Measurements from ENCODE around the gene HOXC6.
A peak's percentile ranks its signal among the peaks of the same experiment; 100 is the strongest.

The HOXC6 gene

DNA sequence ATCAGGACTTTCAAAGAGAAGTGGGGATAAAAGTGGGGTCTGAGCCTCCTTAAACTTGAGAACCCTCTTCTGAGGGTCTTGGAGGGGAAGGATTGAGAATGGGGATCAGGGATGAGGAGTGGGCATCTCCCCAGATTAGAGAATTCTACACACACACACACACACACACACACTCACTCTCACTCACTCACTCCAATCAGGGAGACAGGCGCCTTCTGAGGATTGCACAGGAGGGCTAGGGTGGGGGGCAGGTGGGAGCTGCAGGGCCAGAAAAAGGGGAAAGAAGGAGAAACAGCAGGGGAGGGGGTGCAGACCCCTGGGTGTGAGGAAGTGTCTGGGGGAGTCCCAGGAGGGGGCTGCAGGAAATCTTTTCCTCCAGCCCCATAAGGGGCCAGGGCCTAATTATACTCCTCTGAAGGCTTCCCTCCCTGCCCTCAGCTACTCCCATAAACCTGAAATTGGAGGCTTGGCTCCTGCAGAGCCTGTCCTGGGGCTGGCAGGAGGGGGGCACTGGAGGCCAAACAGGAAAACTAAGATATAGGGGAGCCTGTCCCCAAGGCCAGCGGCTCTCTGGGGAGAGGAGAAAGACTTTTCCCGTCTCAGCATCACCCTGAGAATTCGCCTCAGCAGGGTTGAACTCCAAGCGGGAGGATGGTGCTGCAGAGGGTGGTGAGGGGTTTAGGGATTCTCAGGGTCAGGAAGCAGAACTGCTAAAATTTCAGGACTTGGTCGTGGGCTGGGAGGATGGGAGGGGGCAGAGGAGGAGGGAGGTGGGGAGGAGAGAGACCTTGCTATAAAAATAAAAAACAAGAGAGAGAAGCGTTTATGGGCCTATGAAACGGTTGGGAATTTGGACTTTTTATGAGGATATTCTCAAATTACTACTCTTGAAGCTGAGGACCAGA, 26.7 kb upstream of the HOXC6 start:
- H3K4me3 ChIP-seq (ENCODE audit: low read depth, low read length), result peak overlapping the region; percentile 96
- no peak for TF ChIP-seq CTCF (IDR thresholded peaks at IDR 0.05; ENCODE audit: insufficient read depth, low read length, missing control alignments)
- DNase-seq (ENCODE audit: low read depth, low spot score), result no peak
- POLR2A ChIA-PET, result interaction anchor here (0.6 to 3.1 kb wide), 6 partner anchors 10 to 232 kb away, joined by 3 to 22 read pairs (median 4); partner anchors contain the start of gene HOXC10
- CTCF ChIA-PET, result interaction anchor here (1.5 to 21.3 kb wide), 9 partner anchors 10 to 213 kb away, joined by 3 to 756 read pairs (median 152); partner anchors contain the start of genes HOXC10, HOXC5, HOXC6 and SMUG1

DNA sequence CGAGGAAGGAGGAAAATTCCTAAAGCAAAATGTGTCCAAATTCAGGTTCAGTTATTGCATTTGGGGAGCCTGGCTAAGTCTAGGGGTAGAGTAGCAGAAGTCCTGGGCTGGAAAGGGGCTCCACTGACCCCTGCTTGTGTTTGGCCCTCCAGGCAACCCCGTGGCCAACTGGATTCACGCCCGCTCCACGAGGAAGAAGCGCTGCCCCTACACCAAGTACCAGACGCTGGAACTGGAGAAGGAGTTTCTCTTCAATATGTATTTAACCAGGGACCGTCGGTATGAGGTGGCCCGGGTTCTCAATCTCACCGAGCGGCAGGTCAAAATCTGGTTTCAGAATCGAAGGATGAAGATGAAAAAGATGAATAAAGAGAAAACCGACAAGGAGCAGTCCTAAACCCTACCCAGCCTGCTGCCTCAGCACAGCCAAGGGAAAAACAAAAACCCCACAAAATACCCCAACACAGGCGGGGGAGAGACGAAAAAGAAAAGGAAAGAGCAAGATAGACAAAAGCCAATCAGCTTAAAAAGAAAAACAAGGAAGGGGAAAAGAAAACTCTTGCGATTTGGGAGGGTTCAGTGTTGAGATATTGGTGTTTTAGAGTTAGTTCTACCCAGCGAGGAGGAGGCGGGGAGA, 25.8 kb upstream of the HOXC6 start:
- CTCF ChIA-PET, result interaction anchor here (1.0 to 21.3 kb wide), 9 partner anchors 10 to 234 kb away, joined by 3 to 756 read pairs (median 152); partner anchors contain the start of genes HOXC10, HOXC5, HOXC6 and SMUG1

DNA sequence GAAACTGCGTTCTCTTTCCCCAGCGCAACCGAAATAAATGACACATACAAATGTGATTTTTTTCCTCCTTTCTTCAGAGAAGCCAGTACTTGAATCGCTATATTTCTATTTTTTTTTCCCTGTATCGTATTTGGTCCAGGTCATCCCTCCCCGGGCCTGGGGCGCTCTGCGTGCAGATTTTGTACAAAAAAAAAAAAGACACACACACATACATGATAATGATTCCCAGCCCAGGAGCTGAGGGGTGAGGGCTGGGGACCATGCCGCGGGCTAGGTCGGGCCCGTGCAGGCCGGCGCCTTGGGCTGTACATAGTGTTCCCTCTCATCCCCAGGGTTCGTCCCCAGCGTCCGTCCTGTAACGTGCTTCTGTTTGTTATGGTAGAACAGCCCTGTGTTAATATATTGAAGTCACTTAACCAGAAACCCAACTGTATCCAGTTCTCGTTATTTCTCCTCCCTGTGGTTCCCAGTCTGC, 25.3 kb upstream of the HOXC6 start:
- ChIA-PET CTCF (interaction anchor here (1.0 to 21.3 kb wide), 9 partner anchors 9 to 234 kb away, joined by 3 to 756 read pairs (median 152); partner anchors contain the start of genes HOXC10, HOXC5, HOXC6 and SMUG1), POLR2A (interaction anchor here (1.0 to 3.1 kb wide), 3 partner anchors 11 to 213 kb away, joined by 3 to 22 read pairs (median 4); no protein-coding TSS in a partner anchor)
- TF ChIP-seq CTCF (IDR thresholded peaks at IDR 0.05; ENCODE audit: insufficient read depth, low read length, missing control alignments), result no peak
- no peak for DNase-seq (ENCODE audit: low read depth, low spot score)
- peak overlapping the region; percentile 96 for H3K4me3 ChIP-seq (ENCODE audit: low read depth, low read length)

More for the DNA sequence above, 25.8 kb upstream of the HOXC6 start:
- peak overlapping the region; percentile 96 for H3K4me3 ChIP-seq (ENCODE audit: low read depth, low read length)
- DNase-seq (ENCODE audit: low read depth, low spot score), result no peak
- TF ChIP-seq CTCF (IDR thresholded peaks at IDR 0.05; ENCODE audit: insufficient read depth, low read length, missing control alignments), result no peak
- POLR2A ChIA-PET, result interaction anchor here (0.6 to 3.1 kb wide), 3 partner anchors 10 to 195 kb away, joined by 3 to 22 read pairs (median 4); no protein-coding TSS in a partner anchor

- POLR2A ChIA-PET, result interaction anchor here (1.0 to 1.8 kb wide), 4 partner anchors 8 to 212 kb away, joined by 3 to 7 read pairs (median 4); no protein-coding TSS in a partner anchor
- peak overlapping the region; percentile 96 for H3K4me3 ChIP-seq (ENCODE audit: low read depth, low read length)
- DNase-seq (ENCODE audit: low read depth, low spot score), result no peak
- no peak for TF ChIP-seq CTCF (IDR thresholded peaks at IDR 0.05; ENCODE audit: insufficient read depth, low read length, missing control alignments)
- CTCF ChIA-PET, result interaction anchor here (0.8 to 21.3 kb wide), 15 partner anchors 8 to 257 kb away, joined by 3 to 756 read pairs (median 5); partner anchors contain the start of genes HOXC10, HOXC5, HOXC6 and SMUG1
Observed at GRCh38 chr12:54003625-54004024, 24.6 kb upstream of the HOXC6 start.

DNA sequence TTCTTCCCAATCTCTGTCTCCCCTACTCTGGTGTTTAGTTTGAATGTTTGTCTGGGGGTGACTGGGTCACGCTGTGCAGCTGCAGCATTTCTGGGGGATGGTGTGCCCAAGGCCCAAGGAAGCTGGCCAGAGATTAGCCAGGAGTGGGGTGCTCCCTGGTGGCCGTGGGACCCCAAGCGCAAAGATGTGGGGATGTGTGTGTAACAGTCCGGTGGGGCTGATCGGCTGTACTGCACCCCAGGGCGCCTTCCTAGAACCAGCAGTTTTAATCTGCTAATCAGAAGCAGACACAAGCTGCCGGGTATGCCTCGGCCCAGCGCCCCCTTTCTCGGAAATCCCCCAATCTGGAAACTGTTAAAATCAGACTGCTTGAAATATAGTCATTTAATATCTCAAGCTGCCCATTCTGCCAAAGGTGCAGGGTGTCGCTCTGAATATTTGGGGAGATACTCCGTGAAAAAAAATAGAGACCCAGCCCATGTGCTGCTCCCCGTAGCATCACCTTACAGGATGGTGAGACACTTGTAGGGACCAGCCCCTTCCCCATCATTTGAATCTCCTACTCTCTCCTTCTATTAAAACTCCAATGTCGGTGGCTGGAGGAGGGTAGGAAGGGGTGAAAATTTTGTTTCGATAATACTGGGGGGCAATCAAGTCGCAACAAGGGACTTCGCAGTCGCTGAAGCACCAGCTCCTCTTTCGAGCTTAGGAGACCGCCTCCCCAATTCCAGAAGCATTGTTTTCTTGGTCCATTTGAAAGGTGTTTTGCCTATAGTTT, 24.0 kb upstream of the HOXC6 start:
- peak overlapping the region; percentile 96 for H3K4me3 ChIP-seq (ENCODE audit: low read depth, low read length)
- no peak for DNase-seq (ENCODE audit: low read depth, low spot score)
- ChIA-PET POLR2A (interaction anchor here (0.8 to 1.8 kb wide), 5 partner anchors 9 to 211 kb away, joined by 3 to 7 read pairs (median 3); no protein-coding TSS in a partner anchor), CTCF (interaction anchor here (0.7 to 21.3 kb wide), 18 partner anchors 8 to 366 kb away, joined by 3 to 756 read pairs (median 5); partner anchors contain the start of genes HOXC10, HOXC5, HOXC6 and SMUG1)
- TF ChIP-seq CTCF (IDR thresholded peaks at IDR 0.05; ENCODE audit: insufficient read depth, low read length, missing control alignments), result peak; percentile 35
